DMS53 (cell line): ENCODE data around the gene PRM3.
"Not testable (repeated sequence)": the region's sequence is repeated elsewhere in the genome, so short reads cannot be mapped to it uniquely, and the experiment has no call there.

Experiments used
- DNase-seq: peaks from one replicate; lab custom pipeline; 2025; lab: John Stamatoyannopoulos, UW

Gene PRM3

GRCh38 chr16:11303405-11304138 lies 30.1 kb upstream of the PRM3 start:
- peak; percentile 85 for DNase-seq

GRCh38 chr16:11302977-11303376 lies 29.5 kb upstream of the PRM3 start:
- DNase-seq = peak; percentile 79

- peak; percentile 7 for DNase-seq
Observed at GRCh38 chr16:11301645-11302501, 28.4 kb upstream of the PRM3 start.

GRCh38 chr16:11300560-11300892 lies 27.1 kb upstream of the PRM3 start:
- DNase-seq = no peak

GRCh38 chr16:11299865-11300559 lies 26.6 kb upstream of the PRM3 start:
- DNase-seq = no peak

- DNase-seq = not testable (repeated sequence)
Observed at GRCh38 chr16:11298950-11299547, 25.6 kb upstream of the PRM3 start.

GRCh38 chr16:11298143-11298900 lies 24.9 kb upstream of the PRM3 start:
- DNase-seq = no peak

- DNase-seq = peak; percentile 69
Observed at GRCh38 chr16:11297492-11298142, 24.2 kb upstream of the PRM3 start.

GRCh38 chr16:11296706-11297491 lies 23.5 kb upstream of the PRM3 start:
- DNase-seq = no peak

GRCh38 chr16:11296351-11296705 lies 22.9 kb upstream of the PRM3 start:
- no peak for DNase-seq

- no peak for DNase-seq
Observed at GRCh38 chr16:11295672-11296071, 22.2 kb upstream of the PRM3 start.

GRCh38 chr16:11292076-11292748 lies 18.8 kb upstream of the PRM3 start:
- no peak for DNase-seq

GRCh38 chr16:11291091-11291703 lies 17.8 kb upstream of the PRM3 start:
- DNase-seq = no peak

GRCh38 chr16:11290102-11290893 lies 16.9 kb upstream of the PRM3 start:
- no peak for DNase-seq

GRCh38 chr16:11289696-11290095 lies 16.3 kb upstream of the PRM3 start:
- DNase-seq = not testable (repeated sequence)

GRCh38 chr16:11289202-11289601 lies 15.8 kb upstream of the PRM3 start:
- no peak for DNase-seq

GRCh38 chr16:11285842-11286241 lies 12.4 kb upstream of the PRM3 start:
- DNase-seq = no peak

GRCh38 chr16:11283820-11284248 lies 10.4 kb upstream of the PRM3 start:
- DNase-seq = no peak
